ENCODE measurements around the gene WDFY1. TPM values are rescaled to one million over a fixed set of nuclear protein-coding genes. Genes with fewer than 3 reads are reported as not detected.

The WDFY1 gene
- total RNA-seq, 1 donor from 2014 or later, result 177 TPM

- Histone ChIP-seq H4K20me1 (ENCODE audit: low read depth) (peaks cover 3% of the 10 kb centered on the region), H3K4me1 (no peaks in the 10 kb centered on the region), H3K27ac (no peak overlapping the region), H2AFZ (replicated peaks) (no peak overlapping the region), H3K9ac (no peak overlapping the region), H3K79me2 (ENCODE audit: low read depth) (no peaks in the 10 kb centered on the region), H3F3A (ENCODE audit: low read depth) (no peaks in the 10 kb centered on the region), H3K9me3 (ENCODE audit: low read depth) (no peaks in the 10 kb centered on the region), H3K36me3 (peaks cover 16% of the 10 kb centered on the region), H3K27me3 (no peaks in the 10 kb centered on the region), H3K4me2 (no peak overlapping the region), H3K4me3 (no peak overlapping the region)
- peaks cover 25% of the 10 kb centered on the region for H3K36me3 Mint-ChIP-seq
- H3K27ac Mint-ChIP-seq, result no peak overlapping the region
- H3K4me1 Mint-ChIP-seq, result peaks cover 4% of the 10 kb centered on the region
- no peaks in the 10 kb centered on the region for H3K27me3 Mint-ChIP-seq (ENCODE audit: insufficient read depth, low read depth)
- no peaks in the 10 kb centered on the region for H3K9me3 Mint-ChIP-seq
- TF ChIP-seq CTCF (IDR thresholded peaks at IDR 0.05) (no peak), EZH2phosphoT487 (IDR thresholded peaks at IDR 0.05) (no peak), EZH2 (IDR thresholded peaks at IDR 0.05) (no peak)
- DNase-seq (ENCODE audit: low spot score), result no peak
- H3K4me3 Mint-ChIP-seq, result no peak overlapping the region
These were observed 50.2 kb downstream of the WDFY1 start for GRCh38 chr2:223894968-223895367.

GRCh38 chr2:223894009-223894408, 51.1 kb downstream of the WDFY1 start:
- no peaks in the 10 kb centered on the region for H3K9me3 ChIP-seq (ENCODE audit: low read depth)
- H2AFZ ChIP-seq (replicated peaks), result no peak overlapping the region
- H3K4me2 ChIP-seq, result no peak overlapping the region
- no peaks in the 10 kb centered on the region for H3K27me3 Mint-ChIP-seq (ENCODE audit: insufficient read depth, low read depth)
- no peaks in the 10 kb centered on the region for H3K9me3 Mint-ChIP-seq
- peaks cover 3% of the 10 kb centered on the region for H4K20me1 ChIP-seq (ENCODE audit: low read depth)
- DNase-seq (ENCODE audit: low spot score), result no peak
- H3F3A ChIP-seq (ENCODE audit: low read depth), result no peaks in the 10 kb centered on the region
- H3K36me3 Mint-ChIP-seq, result peaks cover 31% of the 10 kb centered on the region
- H3K9ac ChIP-seq, result no peak overlapping the region
- H3K27ac ChIP-seq, result no peak overlapping the region
- no peaks in the 10 kb centered on the region for H3K4me1 ChIP-seq
- no peaks in the 10 kb centered on the region for H3K79me2 ChIP-seq (ENCODE audit: low read depth)
- no peak overlapping the region for H3K4me3 ChIP-seq
- peaks cover 4% of the 10 kb centered on the region for H3K4me1 Mint-ChIP-seq
- H3K36me3 ChIP-seq, result peaks cover 15% of the 10 kb centered on the region
- no peak overlapping the region for H3K4me3 Mint-ChIP-seq
- H3K27ac Mint-ChIP-seq, result no peak overlapping the region
- TF ChIP-seq EZH2 (IDR thresholded peaks at IDR 0.05) (no peak), CTCF (IDR thresholded peaks at IDR 0.05) (no peak)
- no peaks in the 10 kb centered on the region for H3K27me3 ChIP-seq

GRCh38 chr2:223890721-223891120, 54.4 kb downstream of the WDFY1 start:
- Histone ChIP-seq H3K36me3 (peaks cover 15% of the 10 kb centered on the region), H4K20me1 (ENCODE audit: low read depth) (peaks cover 3% of the 10 kb centered on the region), H2AFZ (replicated peaks) (no peak overlapping the region), H3K27ac (no peak overlapping the region), H3K4me2 (no peak overlapping the region), H3K9me3 (ENCODE audit: low read depth) (no peaks in the 10 kb centered on the region), H3K4me1 (no peaks in the 10 kb centered on the region), H3K4me3 (no peak overlapping the region), H3F3A (ENCODE audit: low read depth) (no peaks in the 10 kb centered on the region), H3K27me3 (no peaks in the 10 kb centered on the region), H3K79me2 (ENCODE audit: low read depth) (no peaks in the 10 kb centered on the region), H3K9ac (no peak overlapping the region)
- no peak overlapping the region for H3K4me3 Mint-ChIP-seq
- DNase-seq (ENCODE audit: low spot score), result no peak
- H3K36me3 Mint-ChIP-seq, result peaks cover 31% of the 10 kb centered on the region
- H3K27ac Mint-ChIP-seq, result no peak overlapping the region
- no peaks in the 10 kb centered on the region for H3K27me3 Mint-ChIP-seq (ENCODE audit: insufficient read depth, low read depth)
- H3K9me3 Mint-ChIP-seq, result no peaks in the 10 kb centered on the region
- no peak for TF ChIP-seq EZH2 (IDR thresholded peaks at IDR 0.05)
- no peak for TF ChIP-seq CTCF (IDR thresholded peaks at IDR 0.05)
- no peak for TF ChIP-seq EZH2phosphoT487 (IDR thresholded peaks at IDR 0.05)
- peaks cover 4% of the 10 kb centered on the region for H3K4me1 Mint-ChIP-seq
